Measurements from ENCODE around the gene MAP6.

DNA sequence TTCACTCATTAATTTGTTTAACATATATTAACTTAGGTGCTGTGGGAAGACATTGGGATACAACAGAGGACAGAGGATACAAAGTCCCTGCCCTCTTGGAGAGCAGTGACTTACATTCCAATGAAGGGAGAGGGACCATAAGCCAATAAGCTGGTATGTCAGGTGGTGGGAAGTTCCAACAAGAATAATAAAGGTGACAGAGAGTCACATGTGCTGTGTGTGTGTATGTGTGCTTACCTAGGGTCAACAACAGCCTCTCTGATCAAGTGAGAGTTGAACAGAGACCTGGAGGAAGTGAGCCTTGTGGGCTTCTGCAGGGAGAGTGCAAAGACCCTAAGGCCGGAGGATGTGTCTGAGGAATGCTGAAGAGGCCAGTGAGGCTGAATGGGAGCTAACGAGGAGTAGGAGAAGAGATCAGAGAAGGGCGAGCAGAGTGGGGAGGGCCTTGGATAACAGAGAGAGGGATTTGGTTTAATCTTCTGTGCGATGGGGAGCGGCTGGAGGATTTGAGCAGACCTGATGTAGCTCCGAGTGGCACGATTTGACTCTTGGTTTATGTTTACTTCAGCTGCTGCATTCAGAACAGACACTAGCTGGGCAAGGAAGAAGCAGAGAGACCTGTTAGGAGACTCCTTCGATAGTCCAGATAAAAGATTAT lies 35.3 kb downstream of the MAP6 start:
- no peak for TF ChIP-seq EZH2phosphoT487 (IDR thresholded peaks at IDR 0.05; ENCODE audit: low read length)
- no peak for TF ChIP-seq CTCF (IDR thresholded peaks at IDR 0.05; ENCODE audit: low read length)
- TF ChIP-seq EZH2 (optimal IDR thresholded peaks at IDR 0.05; ENCODE audit: low read depth, low read length): no peak

Data from MM.1S (cell line).